ENCODE data around the gene DCLRE1A.
A peak's percentile ranks its signal among the peaks of the same experiment; 100 is the strongest.

The DCLRE1A gene

GRCh38 chr10:113879691-113880090, 25.8 kb upstream of the DCLRE1A start:
- no peak overlapping the region for H2AFZ ChIP-seq (ENCODE audit: low read depth, low read length)
- no peak overlapping the region for H2BK12ac ChIP-seq (ENCODE audit: low read length in 2 of 2)
- no peak overlapping the region for H3K27ac ChIP-seq (ENCODE audit: low read length, poor library complexity, severe bottlenecking)
- H3K27me3 ChIP-seq (ENCODE audit: control insufficient read depth in 1 of 2, insufficient read depth in 1 of 2, low read length in 2 of 2), result no peaks in the 10 kb centered on the region
- H4K8ac ChIP-seq (ENCODE audit: low read length), result no peak overlapping the region
- H3K4me3 ChIP-seq (ENCODE audit: insufficient read depth in 1 of 2, low read depth in 1 of 2, low read length in 2 of 2), result no peak overlapping the region
- H3K4me2 ChIP-seq (ENCODE audit: low read length, poor library complexity, severe bottlenecking), result no peak overlapping the region
- no peak overlapping the region for H4K91ac ChIP-seq (ENCODE audit: low read length)
- no peak overlapping the region for H3K23ac ChIP-seq (ENCODE audit: low read length in 2 of 2)
- no peak for DNase-seq
- peaks cover 0 to 40% of the 10 kb centered on the region in 2 experiments for H3K36me3 ChIP-seq (ENCODE audit: control insufficient read depth in 1 of 2, insufficient read depth in 2 of 2, low read depth in 1 of 2, low read length in 2 of 2)
- H2BK15ac ChIP-seq (ENCODE audit: low read depth, poor library complexity, severe bottlenecking), result no peak overlapping the region
- no peak overlapping the region for H2BK120ac ChIP-seq (ENCODE audit: low read depth, low read length)
- no peaks in the 10 kb centered on the region for H3K4me1 ChIP-seq (ENCODE audit: control insufficient read depth, insufficient read depth, low read depth, low read length)
- H3K14ac ChIP-seq (ENCODE audit: low read length in 2 of 2), result no peak overlapping the region
- no peaks in the 10 kb centered on the region for H3K9me3 ChIP-seq (ENCODE audit: control insufficient read depth, low read length)
- peaks cover 3% of the 10 kb centered on the region for H3K79me1 ChIP-seq (replicated peaks; ENCODE audit: low read length, poor library complexity, severe bottlenecking)
- H3K4ac ChIP-seq (ENCODE audit: low read depth in 1 of 2, low read length in 2 of 2), result no peak overlapping the region
- H2BK5ac ChIP-seq (ENCODE audit: low read depth, low read length, poor library complexity, severe bottlenecking), result no peak overlapping the region
- H2AK5ac ChIP-seq (ENCODE audit: low read length, severe bottlenecking), result no peak overlapping the region
- WGBS, result 100% methylated on average over 2 of the region's 2 CpGs
- no peak overlapping the region for H3K9ac ChIP-seq (ENCODE audit: low read length)
- no peak overlapping the region for H3K18ac ChIP-seq (ENCODE audit: low read depth in 1 of 2, low read length in 2 of 2)

GRCh38 chr10:113876461-113876860, 22.6 kb upstream of the DCLRE1A start:
- H3K4me2 ChIP-seq (ENCODE audit: low read length, poor library complexity, severe bottlenecking), result no peak overlapping the region
- no peak overlapping the region for H3K4me3 ChIP-seq (ENCODE audit: insufficient read depth in 1 of 2, low read depth in 1 of 2, low read length in 2 of 2)
- H3K9ac ChIP-seq (ENCODE audit: low read length), result no peak overlapping the region
- WGBS, result 100% methylated on average over 2 of the region's 3 CpGs
- H2BK120ac ChIP-seq (ENCODE audit: low read depth, low read length), result no peak overlapping the region
- H3K14ac ChIP-seq (ENCODE audit: low read length in 2 of 2), result no peak overlapping the region
- no peak overlapping the region for H4K8ac ChIP-seq (ENCODE audit: low read length)
- H3K27ac ChIP-seq (ENCODE audit: low read length, poor library complexity, severe bottlenecking), result no peak overlapping the region
- peaks cover 0 to 30% of the 10 kb centered on the region in 2 experiments for H3K36me3 ChIP-seq (ENCODE audit: control insufficient read depth in 1 of 2, insufficient read depth in 2 of 2, low read depth in 1 of 2, low read length in 2 of 2)
- H2BK12ac ChIP-seq (ENCODE audit: low read length in 2 of 2), result no peak overlapping the region
- H3K23ac ChIP-seq (ENCODE audit: low read length in 2 of 2), result no peak overlapping the region
- no peak overlapping the region for H3K4ac ChIP-seq (ENCODE audit: low read depth in 1 of 2, low read length in 2 of 2)
- H2BK15ac ChIP-seq (ENCODE audit: low read depth, poor library complexity, severe bottlenecking), result no peak overlapping the region
- no peak overlapping the region for H4K91ac ChIP-seq (ENCODE audit: low read length)
- no peak overlapping the region for H3K18ac ChIP-seq (ENCODE audit: low read depth in 1 of 2, low read length in 2 of 2)
- H2BK5ac ChIP-seq (ENCODE audit: low read depth, low read length, poor library complexity, severe bottlenecking), result peak overlapping the region; percentile 19
- H2AK5ac ChIP-seq (ENCODE audit: low read length, severe bottlenecking), result no peak overlapping the region
- peaks cover 2% of the 10 kb centered on the region for H3K4me1 ChIP-seq (ENCODE audit: control insufficient read depth, insufficient read depth, low read depth, low read length)
- peaks cover 5% of the 10 kb centered on the region for H3K79me1 ChIP-seq (replicated peaks; ENCODE audit: low read length, poor library complexity, severe bottlenecking)
- peaks cover 19% of the 10 kb centered on the region for H3K9me3 ChIP-seq (ENCODE audit: control insufficient read depth, low read length)
- H3K27me3 ChIP-seq (ENCODE audit: control insufficient read depth in 1 of 2, insufficient read depth in 1 of 2, low read length in 2 of 2), result no peaks in the 10 kb centered on the region
- H2AFZ ChIP-seq (ENCODE audit: low read depth, low read length), result no peak overlapping the region
- DNase-seq, result no peak

GRCh38 chr10:113875212-113875611, 21.3 kb upstream of the DCLRE1A start:
- no peak overlapping the region for H2BK12ac ChIP-seq (ENCODE audit: low read length in 2 of 2)
- H3K27me3 ChIP-seq (ENCODE audit: control insufficient read depth in 1 of 2, insufficient read depth in 1 of 2, low read length in 2 of 2), result no peaks in the 10 kb centered on the region
- no peak overlapping the region for H4K91ac ChIP-seq (ENCODE audit: low read length)
- H3K18ac ChIP-seq (ENCODE audit: low read depth in 1 of 2, low read length in 2 of 2), result no peak overlapping the region
- H3K9me3 ChIP-seq (ENCODE audit: control insufficient read depth, low read length), result peaks cover 19% of the 10 kb centered on the region
- no peak overlapping the region for H3K27ac ChIP-seq (ENCODE audit: low read length, poor library complexity, severe bottlenecking)
- H2BK5ac ChIP-seq (ENCODE audit: low read depth, low read length, poor library complexity, severe bottlenecking), result no peak overlapping the region
- no peak overlapping the region for H2BK15ac ChIP-seq (ENCODE audit: low read depth, poor library complexity, severe bottlenecking)
- no peak overlapping the region for H3K4ac ChIP-seq (ENCODE audit: low read depth in 1 of 2, low read length in 2 of 2)
- DNase-seq, result no peak
- no peak overlapping the region for H2AK5ac ChIP-seq (ENCODE audit: low read length, severe bottlenecking)
- H3K4me2 ChIP-seq (ENCODE audit: low read length, poor library complexity, severe bottlenecking), result no peak overlapping the region
- H2BK120ac ChIP-seq (ENCODE audit: low read depth, low read length), result no peak overlapping the region
- no peak overlapping the region for H4K8ac ChIP-seq (ENCODE audit: low read length)
- peaks cover 2% of the 10 kb centered on the region for H3K4me1 ChIP-seq (ENCODE audit: control insufficient read depth, insufficient read depth, low read depth, low read length)
- H2AFZ ChIP-seq (ENCODE audit: low read depth, low read length), result no peak overlapping the region
- no peak overlapping the region for H3K9ac ChIP-seq (ENCODE audit: low read length)
- no peak overlapping the region for H3K23ac ChIP-seq (ENCODE audit: low read length in 2 of 2)
- WGBS, result 100% methylated on average over 1 of the region's 1 CpG
- H3K36me3 ChIP-seq (ENCODE audit: control insufficient read depth in 1 of 2, insufficient read depth in 2 of 2, low read depth in 1 of 2, low read length in 2 of 2), result peaks cover 0 to 23% of the 10 kb centered on the region in 2 experiments
- H3K4me3 ChIP-seq (ENCODE audit: insufficient read depth in 1 of 2, low read depth in 1 of 2, low read length in 2 of 2), result no peak overlapping the region
- peaks cover 7% of the 10 kb centered on the region for H3K79me1 ChIP-seq (replicated peaks; ENCODE audit: low read length, poor library complexity, severe bottlenecking)
- H3K14ac ChIP-seq (ENCODE audit: low read length in 2 of 2), result no peak overlapping the region

DNA sequence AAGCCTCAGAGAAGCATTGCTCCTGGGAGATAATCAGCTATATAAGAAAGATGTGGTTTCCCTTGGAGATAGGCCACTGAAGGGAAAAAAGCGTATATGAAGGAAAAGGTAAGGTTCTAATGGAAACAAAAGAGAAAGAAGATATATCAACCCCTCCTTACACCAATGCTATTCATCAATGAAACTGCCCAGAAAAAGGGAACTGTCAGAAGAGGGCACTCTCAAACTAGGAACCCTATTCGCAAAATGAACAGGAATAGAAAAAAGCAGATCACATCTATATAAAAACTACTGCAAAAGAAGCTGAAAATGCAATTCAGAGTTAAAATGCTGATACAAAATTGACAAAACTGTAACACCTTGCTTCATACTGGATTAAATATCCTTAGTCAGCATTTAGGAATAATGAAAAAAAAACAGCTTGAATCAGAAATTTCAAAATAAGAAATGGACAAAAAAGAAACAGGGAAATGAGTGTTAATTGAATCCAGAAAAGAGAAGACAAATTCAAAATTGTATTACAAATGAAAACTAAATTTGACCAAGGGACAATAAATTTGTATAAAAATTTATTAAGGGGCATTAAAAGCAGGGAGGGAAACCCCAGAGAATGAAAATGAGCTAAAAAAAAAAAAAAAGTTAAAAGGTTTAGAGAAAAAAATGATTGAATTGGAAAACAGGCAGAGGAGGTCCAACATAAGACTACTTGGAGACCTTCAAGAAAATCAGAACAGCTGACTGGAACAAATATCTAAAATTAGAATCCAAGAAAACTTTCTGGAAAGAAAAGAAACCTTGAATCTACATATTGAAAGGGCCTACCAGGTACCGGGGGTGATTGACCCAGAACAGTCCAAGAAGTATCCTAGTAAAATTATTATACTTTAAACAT, 18.5 kb upstream of the DCLRE1A start:
- DNase-seq, result no peak
- Histone ChIP-seq H3K27ac (ENCODE audit: low read length, poor library complexity, severe bottlenecking) (no peak overlapping the region), H3K18ac (ENCODE audit: low read depth in 1 of 2, low read length in 2 of 2) (no peak overlapping the region), H2BK120ac (ENCODE audit: low read depth, low read length) (no peak overlapping the region), H2BK15ac (ENCODE audit: low read depth, poor library complexity, severe bottlenecking) (no peak overlapping the region), H4K8ac (ENCODE audit: low read length) (no peak overlapping the region), H3K9me3 (ENCODE audit: control insufficient read depth, low read length) (peaks cover 19% of the 10 kb centered on the region), H2AK5ac (ENCODE audit: low read length, severe bottlenecking) (no peak overlapping the region), H3K36me3 (ENCODE audit: control insufficient read depth in 1 of 2, insufficient read depth in 2 of 2, low read depth in 1 of 2, low read length in 2 of 2) (peaks cover 0 to 15% of the 10 kb centered on the region in 2 experiments), H3K9ac (ENCODE audit: low read length) (no peak overlapping the region), H3K4ac (ENCODE audit: low read depth in 1 of 2, low read length in 2 of 2) (no peak overlapping the region), H4K91ac (ENCODE audit: low read length) (no peak overlapping the region), H3K14ac (ENCODE audit: low read length in 2 of 2) (no peak overlapping the region), H2AFZ (ENCODE audit: low read depth, low read length) (no peak overlapping the region), H2BK5ac (ENCODE audit: low read depth, low read length, poor library complexity, severe bottlenecking) (no peak overlapping the region), H3K4me1 (ENCODE audit: control insufficient read depth, insufficient read depth, low read depth, low read length) (peaks cover 2% of the 10 kb centered on the region), H3K27me3 (ENCODE audit: control insufficient read depth in 1 of 2, insufficient read depth in 1 of 2, low read length in 2 of 2) (no peaks in the 10 kb centered on the region), H3K79me1 (replicated peaks; ENCODE audit: low read length, poor library complexity, severe bottlenecking) (peaks cover 7% of the 10 kb centered on the region), H3K4me2 (ENCODE audit: low read length, poor library complexity, severe bottlenecking) (no peak overlapping the region), H2BK12ac (ENCODE audit: low read length in 2 of 2) (no peak overlapping the region), H3K4me3 (ENCODE audit: insufficient read depth in 1 of 2, low read depth in 1 of 2, low read length in 2 of 2) (no peak overlapping the region), H3K23ac (ENCODE audit: low read length in 2 of 2) (no peak overlapping the region)
- WGBS, result no CpG with 5 or more reads among the region's 3 CpGs

Measured in mesenchymal stem cell (in vitro differentiated cells and primary cell).